Prostate gland (tissue), 2 donors: ENCODE data around the gene RPL18. TPM values are rescaled to one million over a fixed set of nuclear protein-coding genes. Genes with fewer than 3 reads are reported as not detected.

Source experiments
- DNase-seq: peaks from one replicate; pipeline ENCODE4 v3.0.0-alpha.2; 2019; ENCODE audit warnings: low spot score
- H3K27ac ChIP-seq, 2 donors: fragments of 200-600 bp; sonication (generic); 2 replicates each; pipeline ENCODE4 v1.5.1; 2017 to 2019
- H3K27me3 ChIP-seq: fragments of 200-600 bp; sonication (generic); replicated peaks from 2 replicates; pipeline ENCODE4 v1.5.1; 2019; ENCODE audit not compliant: insufficient read depth
- H3K36me3 ChIP-seq, 2 donors: fragments of 200-600 bp; sonication (generic); 1 replicate in 1 of 2; 2 replicates in 1 of 2; pipeline versions ENCODE4 v1.5.1 to v1.8.1; 2017 to 2019
- H3K4me1 ChIP-seq: fragments of 200-600 bp; sonication (generic); replicated peaks from 2 replicates; pipeline ENCODE4 v1.5.1; 2019
- H3K4me3 ChIP-seq, 2 donors: fragments of 200-600 bp; sonication (generic); 2 replicates each; pipeline ENCODE4 v1.5.1; 2017 to 2019
- H3K9me3 ChIP-seq: fragments of 200-600 bp; sonication (generic); 2 replicates; pipeline ENCODE4 v1.5.1; 2017
- POLR2A ChIP-seq: fragments of 450-650 bp; IDR thresholded peaks from one replicate; pipeline ENCODE4 v1.6.1; 2016; ENCODE audit warnings: antibody characterized with exemption, mild to moderate bottlenecking
- POLR2AphosphoS5 ChIP-seq: sonication (generic); formaldehyde crosslinking; IDR thresholded peaks from one replicate; pipeline ENCODE4 v1.6.1; 2017; ENCODE audit warnings: antibody characterized with exemption
- WGBS: methylation state at CpG from one replicate; pipeline ENCODE4 v1.1.5; 2018; 5-methylcytosine and 5-hydroxymethylcytosine counted together
- intact Hi-C: fragments of 100-400 bp; cut with DNase I; formaldehyde crosslinking; loops from one replicate; pipeline ENCODE4 v1.14.2; 2022
- total RNA-seq, 2 donors: library from RNA; depleted of rRNA; stranded (reverse); fragments of >200 nt; gene quantifications; one replicate each; pipeline ENCODE4 v1.1.0, GENCODE V29; 2016
- TF ChIP-seq, protein P1 (sequence below), 4 experiments: fragments of 200-600 bp in 2 of 4; fragments of 450-650 bp in 2 of 4; sonication (generic) in 2 of 4; IDR thresholded peaks; 1 replicate in 3 of 4; 2 replicates in 1 of 4; pipeline ENCODE4 v1.5.1; 2016 to 2019; ENCODE audit warnings: antibody characterized with exemption in 4 of 4, mild to moderate bottlenecking in 2 of 4, moderate library complexity in 2 of 4

The RPL18 gene
- total RNA-seq, 2 donors from 2014 or later: 2,096 to 3,914 TPM

DNA sequence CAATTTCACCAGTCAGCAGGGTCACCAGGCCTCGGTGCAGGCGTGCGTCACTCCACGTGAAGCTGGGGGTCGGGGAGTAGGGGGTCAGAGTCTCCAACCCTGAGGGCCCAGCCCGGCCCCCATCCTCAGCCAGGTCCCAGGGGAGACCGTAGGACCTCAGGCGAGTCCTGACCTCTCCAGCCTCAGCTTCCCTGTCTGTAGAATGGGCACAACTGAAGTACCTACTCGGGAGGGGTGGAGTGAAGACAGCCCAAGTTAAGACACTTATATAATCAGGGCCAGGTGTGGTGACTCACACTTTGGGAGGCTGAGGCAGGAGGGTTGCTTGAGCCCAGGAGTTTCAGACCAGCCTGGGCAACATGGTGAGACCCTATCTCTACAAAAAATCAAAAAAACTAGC, 15.1 kb downstream of the RPL18 start:
- no peak for DNase-seq
- 96% methylated on average over 2 of the region's 9 CpGs for WGBS
- H3K4me1 ChIP-seq: no peaks in the 10 kb centered on the region
- no peak overlapping the region for H3K27ac ChIP-seq
- H3K9me3 ChIP-seq: no peaks in the 10 kb centered on the region
- TF ChIP-seq POLR2AphosphoS5: no peak
- TF ChIP-seq, protein P1, sequence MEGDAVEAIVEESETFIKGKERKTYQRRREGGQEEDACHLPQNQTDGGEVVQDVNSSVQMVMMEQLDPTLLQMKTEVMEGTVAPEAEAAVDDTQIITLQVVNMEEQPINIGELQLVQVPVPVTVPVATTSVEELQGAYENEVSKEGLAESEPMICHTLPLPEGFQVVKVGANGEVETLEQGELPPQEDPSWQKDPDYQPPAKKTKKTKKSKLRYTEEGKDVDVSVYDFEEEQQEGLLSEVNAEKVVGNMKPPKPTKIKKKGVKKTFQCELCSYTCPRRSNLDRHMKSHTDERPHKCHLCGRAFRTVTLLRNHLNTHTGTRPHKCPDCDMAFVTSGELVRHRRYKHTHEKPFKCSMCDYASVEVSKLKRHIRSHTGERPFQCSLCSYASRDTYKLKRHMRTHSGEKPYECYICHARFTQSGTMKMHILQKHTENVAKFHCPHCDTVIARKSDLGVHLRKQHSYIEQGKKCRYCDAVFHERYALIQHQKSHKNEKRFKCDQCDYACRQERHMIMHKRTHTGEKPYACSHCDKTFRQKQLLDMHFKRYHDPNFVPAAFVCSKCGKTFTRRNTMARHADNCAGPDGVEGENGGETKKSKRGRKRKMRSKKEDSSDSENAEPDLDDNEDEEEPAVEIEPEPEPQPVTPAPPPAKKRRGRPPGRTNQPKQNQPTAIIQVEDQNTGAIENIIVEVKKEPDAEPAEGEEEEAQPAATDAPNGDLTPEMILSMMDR (IDR thresholded peaks at IDR 0.05): no peak
- no peak for TF ChIP-seq POLR2A
- no peaks in the 10 kb centered on the region for H3K36me3 ChIP-seq
- intact Hi-C loops: no loop called here
- H3K27me3 ChIP-seq: no peaks in the 10 kb centered on the region
- no peak overlapping the region for H3K4me3 ChIP-seq

DNA sequence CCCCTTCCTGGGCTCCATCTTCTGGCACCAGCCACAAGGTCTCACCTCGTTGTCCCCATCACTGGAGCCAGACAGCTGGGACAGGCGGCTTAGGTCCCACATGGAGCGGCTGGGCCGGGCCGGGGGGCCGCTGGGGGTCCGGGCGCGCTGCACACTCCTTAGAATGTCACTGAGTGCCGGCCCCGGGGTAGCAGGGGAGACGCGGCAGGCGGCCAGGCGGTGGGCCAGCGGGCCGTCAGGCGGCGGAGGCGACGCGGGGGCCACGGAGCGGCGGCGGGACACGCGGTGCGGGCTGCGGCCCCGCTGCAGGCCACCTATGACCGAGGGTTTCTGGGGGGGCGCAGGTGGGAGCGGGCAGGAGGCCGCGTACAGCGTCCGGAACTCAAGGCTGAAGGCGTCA, 15.5 kb downstream of the RPL18 start:
- Histone ChIP-seq H3K27me3 (no peaks in the 10 kb centered on the region), H3K4me1 (no peaks in the 10 kb centered on the region), H3K36me3 (no peaks in the 10 kb centered on the region), H3K4me3 (no peak overlapping the region), H3K27ac (no peak overlapping the region), H3K9me3 (no peaks in the 10 kb centered on the region)
- TF ChIP-seq, protein P1 (IDR thresholded peaks at IDR 0.05): no peak
- no peak for TF ChIP-seq POLR2AphosphoS5
- TF ChIP-seq POLR2A: no peak
- WGBS: 93% methylated on average over 38 of the region's 39 CpGs
- intact Hi-C loops: no loop called here
- DNase-seq: no peak

DNA sequence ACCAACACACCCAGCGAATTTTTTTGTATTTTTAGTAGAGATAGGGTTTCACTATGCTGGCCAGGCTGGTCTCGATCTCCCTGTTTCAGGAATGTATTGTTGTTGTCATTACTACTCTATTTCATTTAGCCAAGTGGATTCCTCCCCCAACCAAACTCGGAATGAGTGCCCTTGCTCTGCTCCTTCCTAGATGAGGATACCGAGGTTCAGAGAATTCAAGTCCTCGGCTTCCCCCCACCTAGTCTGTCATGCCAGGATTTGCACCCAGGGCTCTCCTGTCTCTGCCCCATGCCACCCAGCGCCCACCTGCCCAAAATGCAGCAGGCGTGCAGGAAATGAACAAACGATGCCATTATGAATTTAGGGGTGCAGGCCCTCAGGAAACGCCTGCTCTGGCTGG, 16.0 kb downstream of the RPL18 start:
- DNase-seq: no peak
- 87% methylated on average over 9 of the region's 9 CpGs for WGBS
- Histone ChIP-seq H3K36me3 (no peaks in the 10 kb centered on the region), H3K9me3 (no peaks in the 10 kb centered on the region), H3K4me1 (no peaks in the 10 kb centered on the region), H3K27ac (no peak overlapping the region), H3K27me3 (no peaks in the 10 kb centered on the region), H3K4me3 (no peak overlapping the region)
- intact Hi-C loops: no loop called here
- TF ChIP-seq, protein P1 (IDR thresholded peaks at IDR 0.05): no peak
- TF ChIP-seq POLR2A (no peak), POLR2AphosphoS5 (no peak)

DNA sequence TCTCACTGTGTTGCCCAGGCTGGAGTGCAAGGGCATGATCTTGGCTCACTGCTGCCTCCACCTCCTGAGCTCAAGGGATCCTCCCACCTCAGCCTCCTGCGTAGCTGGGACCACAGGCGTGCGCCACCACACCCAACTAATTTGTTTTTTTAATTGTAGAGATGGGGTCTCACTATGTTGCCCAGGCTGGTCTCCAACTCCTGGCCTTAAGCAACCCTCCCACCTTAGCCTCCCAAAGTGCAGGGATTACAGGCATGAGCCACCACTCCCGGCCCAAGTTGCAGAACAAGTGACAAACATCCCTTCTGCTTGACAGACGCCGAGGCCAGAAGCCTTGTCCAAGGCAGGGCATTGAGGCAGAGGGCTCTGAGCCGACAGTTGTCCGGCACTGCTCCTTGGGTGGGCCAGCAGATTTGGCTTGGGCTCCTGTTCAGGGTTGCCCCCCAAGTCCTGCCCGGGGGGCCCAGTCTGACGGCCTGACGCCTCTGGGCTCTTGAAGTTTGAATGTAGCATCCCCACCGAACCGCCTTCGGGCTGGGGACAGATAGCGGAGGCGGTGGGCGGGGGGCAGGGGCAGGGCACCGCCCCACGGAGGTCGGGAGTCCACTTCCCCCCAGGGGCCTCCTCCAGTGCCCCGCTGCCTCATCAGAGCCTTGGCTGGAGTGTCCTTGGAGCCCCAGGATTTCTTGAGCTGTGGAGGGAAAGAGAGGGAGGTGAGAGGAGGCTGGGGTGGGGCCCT, 18.1 kb downstream of the RPL18 start:
- no peaks in the 10 kb centered on the region for H3K9me3 ChIP-seq
- no peak for TF ChIP-seq POLR2AphosphoS5
- TF ChIP-seq, protein P1 (IDR thresholded peaks at IDR 0.05): no peak
- no peak for TF ChIP-seq POLR2A
- H3K27ac ChIP-seq: no peak overlapping the region
- intact Hi-C loops: no loop called here
- DNase-seq: no peak
- 91% methylated on average over 21 of the region's 21 CpGs for WGBS
- no peaks in the 10 kb centered on the region for H3K27me3 ChIP-seq
- no peak overlapping the region for H3K4me3 ChIP-seq
- H3K36me3 ChIP-seq: no peaks in the 10 kb centered on the region
- H3K4me1 ChIP-seq: no peaks in the 10 kb centered on the region
